ENCODE measurements around the gene SYT17.

GRCh38 chr16:19136549-19137196 is 31.4 kb upstream of the SYT17 start:
- TF ChIP-seq CTCF (IDR thresholded peaks at IDR 0.05; ENCODE audit: poor library complexity) (no peak), EZH2 (IDR thresholded peaks at IDR 0.05; ENCODE audit: borderline replicate concordance) (no peak), EZH2phosphoT487 (IDR thresholded peaks at IDR 0.05; ENCODE audit: low read depth, severe bottlenecking, unreplicated experiment) (no peak)

All from hepatocyte (in vitro differentiated cells).